Measurements from ENCODE around the gene HOXB1. TPM values are rescaled to one million over a fixed set of nuclear protein-coding genes. Genes with fewer than 3 reads are reported as not detected.

The HOXB1 gene
- not detected in 2 replicates for total RNA-seq

GRCh38 chr17:48530887-48531272 lies at the start of gene HOXB1:
Gene HOXB1 (minus strand): TSS chr17:48531011. CDS start chr17:48530904, 107 bp downstream.

GRCh38 chr17:48577946-48578615 lies 47.3 kb upstream of the HOXB1 start, which contains the start of gene HOXB4:
Gene HOXB4 (minus strand): TSS chr17:48578350. CDS start chr17:48578319, 31 bp downstream.

GRCh38 chr17:48545022-48545375 lies 14.2 kb upstream of the HOXB1 start, which contains the start of gene HOXB2:
Gene HOXB2 (minus strand): TSS chr17:48545109. CDS start chr17:48544911, 198 bp downstream.

Other genes starting within 250 kb of the HOXB1 start
- gene SKAP1, start 100.8 kb downstream of the HOXB1 start, total RNA-seq, result not detected in 2 replicates
- gene HOXB2, start 14.1 kb upstream of the HOXB1 start, total RNA-seq, result 0.85 and 1.9 TPM in 2 replicates
- gene HOXB4, start 47.3 kb upstream of the HOXB1 start, total RNA-seq, result 0.07 TPM in 1 of 2 replicates, not detected in the other
- gene HOXB3, start 59.2 kb upstream of the HOXB1 start, total RNA-seq, result 0.37 and 1.4 TPM in 2 replicates
- gene HOXB5, start 62.8 kb upstream of the HOXB1 start, total RNA-seq, result 0.14 and 0.28 TPM in 2 replicates
- gene HOXB6, start 74.0 kb upstream of the HOXB1 start, total RNA-seq, result 0.71 and 0.93 TPM in 2 replicates
- 0.71 TPM in 1 of 2 replicates, not detected in the other for gene HOXB7, start 80.0 kb upstream of the HOXB1 start, total RNA-seq
- gene HOXB8, start 84.3 kb upstream of the HOXB1 start, total RNA-seq, result not detected in 2 replicates
- gene HOXB9, start 95.3 kb upstream of the HOXB1 start, total RNA-seq, result not detected in 2 replicates
- gene PRAC1, start 191.5 kb upstream of the HOXB1 start, total RNA-seq, result not detected in 2 replicates
- not detected in 2 replicates for gene PRAC2, start 192.2 kb upstream of the HOXB1 start, total RNA-seq
- gene HOXB13, start 197.7 kb upstream of the HOXB1 start, total RNA-seq, result not detected in 2 replicates